Activated CD4-positive, alpha-beta T cell treated with anti-CD3 and anti-CD28 coated beads, Interleukin-2, amount 50 U/mL, for 48 hours (primary cell): ENCODE results near the gene PRRT1.
"Not testable (repeated sequence)": the region's sequence is repeated elsewhere in the genome, so short reads cannot be mapped to it uniquely, and the experiment has no call there.

Experiments used
- DNase-seq, 2 experiments: peaks; one replicate each; pipeline ENCODE4 v3.0.0-alpha.2; 2020

Gene PRRT1

GRCh38 chr6:32149092-32149755 lies 2.5 kb downstream of the PRRT1 start:
- DNase-seq = no peak

- DNase-seq = peak; percentile 73 to 77
Measured at GRCh38 chr6:32148289-32149091, 3.2 kb downstream of the PRRT1 start.

GRCh38 chr6:32147401-32148132 lies 4.2 kb downstream of the PRRT1 start:
- no peak for DNase-seq

- no peak for DNase-seq
Measured at GRCh38 chr6:32146687-32147086, 5.1 kb downstream of the PRRT1 start.

- DNase-seq = no peak
Measured at GRCh38 chr6:32146287-32146686, 5.5 kb downstream of the PRRT1 start.

GRCh38 chr6:32144238-32144637 lies 7.5 kb downstream of the PRRT1 start:
- DNase-seq = not testable (repeated sequence)

GRCh38 chr6:32140420-32141046 lies 11.2 kb downstream of the PRRT1 start:
- no peak for DNase-seq

GRCh38 chr6:32139590-32139989 lies 12.1 kb downstream of the PRRT1 start:
- no peak for DNase-seq

GRCh38 chr6:32137454-32137853 lies 14.3 kb downstream of the PRRT1 start:
- DNase-seq = no peak

- DNase-seq = no peak
Measured at GRCh38 chr6:32133786-32134185, 18.0 kb downstream of the PRRT1 start.

GRCh38 chr6:32132110-32132509 lies 19.6 kb downstream of the PRRT1 start:
- DNase-seq = no peak

- no peak for DNase-seq
Measured at GRCh38 chr6:32131439-32131948, 20.2 kb downstream of the PRRT1 start.

GRCh38 chr6:32129297-32130088 lies 22.2 kb downstream of the PRRT1 start:
- no peak for DNase-seq

- no peak for DNase-seq
Measured at GRCh38 chr6:32128751-32129296, 22.9 kb downstream of the PRRT1 start.

GRCh38 chr6:32127717-32128592 lies 23.8 kb downstream of the PRRT1 start, which contains the start of gene ATF6B:
Gene ATF6B, minus strand, starts transcription at chr6:32128246. Its CDS starts 39 bp downstream, at chr6:32128207.
- peak; percentile 96 to 98 for DNase-seq

- no peak for DNase-seq
Measured at GRCh38 chr6:32127409-32127716, 24.4 kb downstream of the PRRT1 start.

GRCh38 chr6:32126880-32127279 lies 24.9 kb downstream of the PRRT1 start:
- peak in 1 of 2 experiments; percentile 14 for DNase-seq

- no peak for DNase-seq
Measured at GRCh38 chr6:32123681-32124080, 28.1 kb downstream of the PRRT1 start.

- no peak for DNase-seq
Measured at GRCh38 chr6:32120573-32121059, 31.1 kb downstream of the PRRT1 start.

GRCh38 chr6:32118782-32119628 lies 32.7 kb downstream of the PRRT1 start:
- peak; percentile 72 to 78 for DNase-seq
